ENCODE results near the gene CDH13.

CDH13 gene

GRCh38 chr16:82628088-82628423 lies 1.3 kb downstream of the CDH13 start:
- TF ChIP-seq, protein P1, sequence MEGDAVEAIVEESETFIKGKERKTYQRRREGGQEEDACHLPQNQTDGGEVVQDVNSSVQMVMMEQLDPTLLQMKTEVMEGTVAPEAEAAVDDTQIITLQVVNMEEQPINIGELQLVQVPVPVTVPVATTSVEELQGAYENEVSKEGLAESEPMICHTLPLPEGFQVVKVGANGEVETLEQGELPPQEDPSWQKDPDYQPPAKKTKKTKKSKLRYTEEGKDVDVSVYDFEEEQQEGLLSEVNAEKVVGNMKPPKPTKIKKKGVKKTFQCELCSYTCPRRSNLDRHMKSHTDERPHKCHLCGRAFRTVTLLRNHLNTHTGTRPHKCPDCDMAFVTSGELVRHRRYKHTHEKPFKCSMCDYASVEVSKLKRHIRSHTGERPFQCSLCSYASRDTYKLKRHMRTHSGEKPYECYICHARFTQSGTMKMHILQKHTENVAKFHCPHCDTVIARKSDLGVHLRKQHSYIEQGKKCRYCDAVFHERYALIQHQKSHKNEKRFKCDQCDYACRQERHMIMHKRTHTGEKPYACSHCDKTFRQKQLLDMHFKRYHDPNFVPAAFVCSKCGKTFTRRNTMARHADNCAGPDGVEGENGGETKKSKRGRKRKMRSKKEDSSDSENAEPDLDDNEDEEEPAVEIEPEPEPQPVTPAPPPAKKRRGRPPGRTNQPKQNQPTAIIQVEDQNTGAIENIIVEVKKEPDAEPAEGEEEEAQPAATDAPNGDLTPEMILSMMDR (IDR thresholded peaks at IDR 0.05; ENCODE audit: low read depth, low read length), result no peak
- peak overlapping the region; percentile 77 for H3K4me3 ChIP-seq (ENCODE audit: low read depth, low read length)

- H3K4me3 ChIP-seq (ENCODE audit: low read depth, low read length), result peak overlapping the region; percentile 18
- TF ChIP-seq, protein P1 (IDR thresholded peaks at IDR 0.05; ENCODE audit: low read depth, low read length), result no peak
Measured at GRCh38 chr16:82628711-82629110, 1.9 kb downstream of the CDH13 start.

DNA sequence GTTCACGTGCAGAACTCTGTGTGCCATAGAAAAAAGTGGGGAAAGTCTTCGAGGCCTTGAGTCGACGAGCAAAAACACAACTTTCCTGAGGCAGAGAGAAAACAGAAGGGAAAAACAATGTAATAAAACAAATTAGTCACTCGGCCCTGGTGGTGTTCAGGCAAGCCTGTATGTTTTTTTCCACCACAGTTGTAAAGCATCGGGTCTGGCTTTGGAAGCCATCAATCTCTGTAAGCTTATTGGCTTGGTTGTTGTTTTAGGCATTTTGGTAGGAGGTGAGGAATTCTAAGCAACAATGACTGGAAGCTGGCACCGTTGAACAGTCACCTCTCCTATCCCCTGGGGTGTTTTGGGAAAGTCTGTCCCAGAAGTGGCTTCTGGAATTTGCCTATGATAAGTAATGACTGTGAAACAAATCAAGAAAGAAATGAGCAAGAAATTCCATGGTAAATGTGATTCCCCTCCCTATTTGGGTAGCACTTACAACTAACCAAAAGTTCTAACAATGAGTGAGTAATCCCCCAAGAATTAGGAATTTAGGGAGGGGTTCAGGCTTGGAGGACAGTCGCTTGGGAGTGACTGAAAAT lies 2.8 kb downstream of the CDH13 start:
- peak overlapping the region; percentile 18 for H3K4me3 ChIP-seq (ENCODE audit: low read depth, low read length)
- TF ChIP-seq, protein P1 (IDR thresholded peaks at IDR 0.05; ENCODE audit: low read depth, low read length), result no peak

DNA sequence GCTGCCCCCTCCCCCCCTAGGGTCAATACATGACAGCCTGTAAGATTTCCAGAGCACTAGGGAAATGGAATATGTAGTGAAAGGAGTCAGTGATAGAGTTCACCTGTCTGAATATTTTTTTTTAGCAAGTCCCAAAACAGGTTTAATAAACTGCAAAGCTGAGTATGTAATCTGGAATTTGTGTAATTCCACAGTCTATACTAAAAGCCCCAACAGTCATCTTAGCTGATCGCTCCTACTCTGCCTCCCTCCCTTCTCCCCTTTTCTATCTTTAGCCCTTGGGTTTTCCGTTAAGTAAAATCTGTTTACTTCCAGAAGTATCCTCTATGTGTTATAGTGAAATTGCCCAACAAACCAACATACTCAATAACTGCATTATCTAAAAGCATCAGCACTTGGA lies 3.5 kb downstream of the CDH13 start:
- TF ChIP-seq, protein P1 (IDR thresholded peaks at IDR 0.05; ENCODE audit: low read depth, low read length), result no peak
- peak overlapping the region; percentile 20; the same call in 1 of the 2 replicates for H3K4me3 ChIP-seq (ENCODE audit: low read depth, low read length)

GRCh38 chr16:82630688-82631087 lies 3.9 kb downstream of the CDH13 start:
- TF ChIP-seq, protein P1 (IDR thresholded peaks at IDR 0.05; ENCODE audit: low read depth, low read length), result no peak

GRCh38 chr16:82631701-82632685 lies 5.2 kb downstream of the CDH13 start:
- TF ChIP-seq, protein P1 (IDR thresholded peaks at IDR 0.05; ENCODE audit: low read depth, low read length), result peak; percentile 11; the same call in 1 of the 2 replicates

More at GRCh38 chr16:82630688-82631087, 3.9 kb downstream of the CDH13 start:
- peak overlapping the region; percentile 20; the same call in 1 of the 2 replicates for H3K4me3 ChIP-seq (ENCODE audit: low read depth, low read length)

More at GRCh38 chr16:82631701-82632685, 5.2 kb downstream of the CDH13 start:
- no peak overlapping the region for H3K4me3 ChIP-seq (ENCODE audit: low read depth, low read length)
